ENCODE results near the gene ANTKMT.

The ANTKMT gene

GRCh38 chr16:769934-770333 is 49.0 kb downstream of the ANTKMT start:
- H4K20me1 ChIP-seq (ENCODE audit: low read depth, low read length), result no peaks in the 10 kb centered on the region
- H3K9me2 ChIP-seq (replicated peaks; ENCODE audit: insufficient read depth, low read length), result no peaks in the 10 kb centered on the region
- no peak overlapping the region for H2AFZ ChIP-seq (ENCODE audit: low read depth, low read length, severe bottlenecking)
- no peaks in the 10 kb centered on the region for H3K36me3 ChIP-seq (ENCODE audit: low read length)
- TF ChIP-seq EZH2phosphoT487 (conservative IDR thresholded peaks at IDR 0.05; ENCODE audit: low read length) (no peak), CTCF (IDR thresholded peaks at IDR 0.05; ENCODE audit: insufficient read depth, low read length, poor library complexity, severe bottlenecking) (no peak)
- no peaks in the 10 kb centered on the region for H3K79me2 ChIP-seq (ENCODE audit: insufficient read depth, low read length)
- H3K9me3 ChIP-seq (ENCODE audit: insufficient read depth, low read length), result no peaks in the 10 kb centered on the region
- H3K4me2 ChIP-seq (ENCODE audit: low read depth, low read length, poor library complexity, severe bottlenecking), result no peak overlapping the region
- H3K4me3 ChIP-seq (ENCODE audit: insufficient read depth, low read length, poor library complexity, severe bottlenecking), result no peak overlapping the region
- no peaks in the 10 kb centered on the region for H3F3A ChIP-seq (ENCODE audit: insufficient read depth)
- no peaks in the 10 kb centered on the region for H3K27me3 ChIP-seq (ENCODE audit: low read length)
- no peak overlapping the region for H3K9ac ChIP-seq (ENCODE audit: low read length)
- no peak overlapping the region for H3K27ac ChIP-seq (ENCODE audit: low read depth, low read length)

GRCh38 chr16:770411-770810 is 49.5 kb downstream of the ANTKMT start:
- no peak overlapping the region for H3K27ac ChIP-seq (ENCODE audit: low read depth, low read length)
- no peaks in the 10 kb centered on the region for H3K9me2 ChIP-seq (replicated peaks; ENCODE audit: insufficient read depth, low read length)
- H3K4me3 ChIP-seq (ENCODE audit: insufficient read depth, low read length, poor library complexity, severe bottlenecking), result no peak overlapping the region
- H4K20me1 ChIP-seq (ENCODE audit: low read depth, low read length), result no peaks in the 10 kb centered on the region
- no peaks in the 10 kb centered on the region for H3K9me3 ChIP-seq (ENCODE audit: insufficient read depth, low read length)
- H2AFZ ChIP-seq (ENCODE audit: low read depth, low read length, severe bottlenecking), result no peak overlapping the region
- no peaks in the 10 kb centered on the region for H3F3A ChIP-seq (ENCODE audit: insufficient read depth)
- no peak overlapping the region for H3K9ac ChIP-seq (ENCODE audit: low read length)
- no peaks in the 10 kb centered on the region for H3K36me3 ChIP-seq (ENCODE audit: low read length)
- no peak overlapping the region for H3K4me2 ChIP-seq (ENCODE audit: low read depth, low read length, poor library complexity, severe bottlenecking)
- H3K79me2 ChIP-seq (ENCODE audit: insufficient read depth, low read length), result no peaks in the 10 kb centered on the region
- no peaks in the 10 kb centered on the region for H3K27me3 ChIP-seq (ENCODE audit: low read length)
- TF ChIP-seq EZH2phosphoT487 (conservative IDR thresholded peaks at IDR 0.05; ENCODE audit: low read length) (no peak), CTCF (IDR thresholded peaks at IDR 0.05; ENCODE audit: insufficient read depth, low read length, poor library complexity, severe bottlenecking) (no peak)

Measured in SU-DHL-6 (cell line).